C4-2B (cell line): ENCODE results near the gene ECE1.

Experiments used
- ZFX ChIP-seq: fragments of 450-650 bp; IDR thresholded peaks from 2 replicates; pipeline ENCODE4 v1.6.1; 2017
- TF ChIP-seq, protein P1 (sequence below): fragments of 450-650 bp; conservative IDR thresholded peaks from 2 replicates; pipeline ENCODE4 v1.5.1; 2017; ENCODE audit warnings: mild to moderate bottlenecking

DNA sequence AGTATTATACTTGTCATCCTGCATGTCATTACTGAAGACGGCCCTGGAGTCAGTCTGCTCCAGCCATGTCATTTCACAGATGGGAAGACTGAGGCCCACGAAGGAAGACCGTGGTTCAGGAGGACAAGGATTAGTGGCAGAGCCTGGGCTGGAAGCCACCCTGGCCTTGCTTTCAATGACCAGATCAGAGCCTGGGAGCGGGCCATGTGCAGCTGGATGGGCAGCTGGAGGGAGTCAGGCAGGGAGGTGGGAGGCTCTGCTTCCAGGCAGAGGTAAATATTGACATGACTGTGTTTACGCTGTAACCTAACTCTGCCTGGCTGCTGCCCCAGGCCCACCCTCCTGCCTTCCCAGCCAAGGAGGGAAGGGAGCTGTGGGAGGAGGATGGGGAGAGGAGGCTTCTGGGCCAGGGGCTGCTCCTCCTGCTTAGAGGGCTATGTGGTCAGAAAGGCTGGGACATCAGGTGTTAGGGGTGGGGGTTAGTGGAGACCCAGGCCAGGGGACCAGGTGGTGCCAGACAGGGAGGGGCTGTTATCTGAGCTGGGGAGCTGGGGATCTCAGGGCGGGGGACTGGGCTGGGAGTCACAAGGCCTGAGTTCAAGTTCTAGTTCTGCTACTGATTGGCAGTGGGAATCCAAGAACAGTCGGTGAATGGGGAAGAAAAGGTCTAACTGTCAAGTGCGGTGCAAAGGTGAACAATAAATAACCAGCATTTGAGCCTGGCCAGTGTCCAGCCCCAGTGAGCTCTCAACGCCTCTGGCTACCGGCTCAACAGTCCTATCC lies 48.5 kb upstream of the ECE1 start:
- TF ChIP-seq, protein P1, sequence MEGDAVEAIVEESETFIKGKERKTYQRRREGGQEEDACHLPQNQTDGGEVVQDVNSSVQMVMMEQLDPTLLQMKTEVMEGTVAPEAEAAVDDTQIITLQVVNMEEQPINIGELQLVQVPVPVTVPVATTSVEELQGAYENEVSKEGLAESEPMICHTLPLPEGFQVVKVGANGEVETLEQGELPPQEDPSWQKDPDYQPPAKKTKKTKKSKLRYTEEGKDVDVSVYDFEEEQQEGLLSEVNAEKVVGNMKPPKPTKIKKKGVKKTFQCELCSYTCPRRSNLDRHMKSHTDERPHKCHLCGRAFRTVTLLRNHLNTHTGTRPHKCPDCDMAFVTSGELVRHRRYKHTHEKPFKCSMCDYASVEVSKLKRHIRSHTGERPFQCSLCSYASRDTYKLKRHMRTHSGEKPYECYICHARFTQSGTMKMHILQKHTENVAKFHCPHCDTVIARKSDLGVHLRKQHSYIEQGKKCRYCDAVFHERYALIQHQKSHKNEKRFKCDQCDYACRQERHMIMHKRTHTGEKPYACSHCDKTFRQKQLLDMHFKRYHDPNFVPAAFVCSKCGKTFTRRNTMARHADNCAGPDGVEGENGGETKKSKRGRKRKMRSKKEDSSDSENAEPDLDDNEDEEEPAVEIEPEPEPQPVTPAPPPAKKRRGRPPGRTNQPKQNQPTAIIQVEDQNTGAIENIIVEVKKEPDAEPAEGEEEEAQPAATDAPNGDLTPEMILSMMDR, result no peak
- no peak for TF ChIP-seq ZFX
